OCI-LY1 (cell line): ENCODE results near the gene FAM151A.

Source experiments
- H2AFZ ChIP-seq: fragments of 200-600 bp; sonication (generic), shearing (Covaris generic); 2 replicates; pipeline ENCODE4 v1.6.0; 2014; ENCODE audit warnings: antibody characterized with exemption, mild to moderate bottlenecking, low read length
- H3F3A ChIP-seq: fragments of 200-600 bp; sonication (generic), shearing (Covaris generic); 2 replicates; pipeline ENCODE4 v1.6.0; 2014; ENCODE audit warnings: mild to moderate bottlenecking, antibody characterized with exemption, low read length, moderate library complexity; ENCODE audit not compliant: insufficient read depth
- H3K27ac ChIP-seq: fragments of 200-600 bp; sonication (generic); 2 replicates; pipeline ENCODE4 v1.5.1; 2014; ENCODE audit warnings: low read length, mixed run types, mild to moderate bottlenecking, low read depth; ENCODE audit not compliant: poor library complexity, severe bottlenecking
- H3K27me3 ChIP-seq: fragments of 200-600 bp; sonication (generic); 2 replicates; pipeline ENCODE4 v1.6.0; 2014; ENCODE audit warnings: antibody characterized with exemption, mild to moderate bottlenecking, low read length, moderate library complexity; ENCODE audit not compliant: insufficient read depth
- H3K36me3 ChIP-seq: fragments of 200-600 bp; sonication (generic); 2 replicates; pipeline ENCODE4 v1.6.1; 2014; ENCODE audit warnings: mild to moderate bottlenecking, antibody characterized with exemption, low read length, moderate library complexity, mixed read lengths; ENCODE audit not compliant: insufficient read depth
- H3K4me1 ChIP-seq: fragments of 200-600 bp; sonication (generic); 2 replicates; pipeline ENCODE4 v1.5.1; 2014; ENCODE audit warnings: mild to moderate bottlenecking, low read length, moderate library complexity; ENCODE audit not compliant: insufficient read depth, severe bottlenecking
- H3K4me2 ChIP-seq: fragments of 200-600 bp; sonication (generic), shearing (Covaris generic); 2 replicates; pipeline ENCODE4 v1.6.1; 2014; ENCODE audit warnings: low read length
- H3K4me3 ChIP-seq: fragments of 200-600 bp; sonication (generic); 2 replicates; pipeline ENCODE4 v1.5.1; 2014; ENCODE audit warnings: low read length, low read depth, mild to moderate bottlenecking, mixed read lengths; ENCODE audit not compliant: poor library complexity, severe bottlenecking
- H3K79me2 ChIP-seq: fragments of 200-600 bp; shearing (Covaris generic); 2 replicates; pipeline ENCODE4 v1.6.1; 2016; ENCODE audit warnings: mixed run types, low read length, mixed read lengths; ENCODE audit not compliant: insufficient read depth
- H3K9ac ChIP-seq: fragments of 200-600 bp; sonication (generic), shearing (Covaris generic); 2 replicates; pipeline ENCODE4 v1.6.1; 2014; ENCODE audit warnings: mild to moderate bottlenecking, low read length, mixed read lengths
- H3K9me2 ChIP-seq: fragments of 200-600 bp; sonication (generic), shearing (Covaris generic); 2 replicates; pipeline ENCODE4 v1.6.1; 2014; ENCODE audit warnings: low read depth, mild to moderate bottlenecking, low read length, mixed read lengths
- H3K9me3 ChIP-seq: fragments of 200-600 bp; shearing (Covaris generic); 2 replicates; pipeline ENCODE4 v1.6.1; 2014; ENCODE audit warnings: low read length, mixed read lengths
- H4K20me1 ChIP-seq: fragments of 200-600 bp; sonication (generic), shearing (Covaris generic); 2 replicates; pipeline ENCODE4 v1.6.0; 2016; ENCODE audit warnings: mild to moderate bottlenecking, low read length; ENCODE audit not compliant: insufficient read depth
- EZH2 ChIP-seq: fragments of 200-600 bp; sonication (generic), shearing (Covaris generic); IDR thresholded peaks from 2 replicates; pipeline ENCODE4 v1.8.0; 2017; ENCODE audit warnings: borderline replicate concordance, mixed run types, mild to moderate bottlenecking, antibody characterized with exemption, low read length, moderate library complexity, mixed read lengths
- TF ChIP-seq, protein P1 (sequence below): fragments of 200-600 bp; sonication (generic), shearing (Covaris generic); IDR thresholded peaks from 2 replicates; pipeline ENCODE4 v1.5.1; 2017; ENCODE audit warnings: mild to moderate bottlenecking, antibody characterized with exemption, low read length, moderate library complexity, mixed read lengths

The FAM151A gene

DNA sequence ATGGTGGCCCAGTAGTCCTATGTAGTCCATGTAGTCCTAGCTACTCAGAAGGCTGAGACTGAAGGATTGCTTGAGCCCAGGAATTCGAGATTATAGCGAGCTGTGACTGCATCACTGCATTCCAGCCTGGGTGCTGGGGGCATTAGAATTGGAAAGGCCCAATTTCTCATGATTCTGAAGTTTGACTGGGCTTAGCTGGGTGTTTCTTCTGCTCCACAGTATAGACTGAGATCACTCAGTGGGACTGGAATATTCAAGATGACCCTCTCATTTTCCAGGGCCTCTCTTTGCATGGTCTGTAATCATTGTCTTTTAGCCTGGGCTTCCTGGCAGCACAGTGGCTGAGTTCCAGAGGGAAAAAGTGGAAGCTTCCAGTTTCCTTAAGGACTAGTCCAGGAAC lies 44.5 kb upstream of the FAM151A start:
- no peaks in the 10 kb centered on the region for H3K79me2 ChIP-seq
- H2AFZ ChIP-seq: no peak overlapping the region
- TF ChIP-seq EZH2: no peak
- TF ChIP-seq, protein P1, sequence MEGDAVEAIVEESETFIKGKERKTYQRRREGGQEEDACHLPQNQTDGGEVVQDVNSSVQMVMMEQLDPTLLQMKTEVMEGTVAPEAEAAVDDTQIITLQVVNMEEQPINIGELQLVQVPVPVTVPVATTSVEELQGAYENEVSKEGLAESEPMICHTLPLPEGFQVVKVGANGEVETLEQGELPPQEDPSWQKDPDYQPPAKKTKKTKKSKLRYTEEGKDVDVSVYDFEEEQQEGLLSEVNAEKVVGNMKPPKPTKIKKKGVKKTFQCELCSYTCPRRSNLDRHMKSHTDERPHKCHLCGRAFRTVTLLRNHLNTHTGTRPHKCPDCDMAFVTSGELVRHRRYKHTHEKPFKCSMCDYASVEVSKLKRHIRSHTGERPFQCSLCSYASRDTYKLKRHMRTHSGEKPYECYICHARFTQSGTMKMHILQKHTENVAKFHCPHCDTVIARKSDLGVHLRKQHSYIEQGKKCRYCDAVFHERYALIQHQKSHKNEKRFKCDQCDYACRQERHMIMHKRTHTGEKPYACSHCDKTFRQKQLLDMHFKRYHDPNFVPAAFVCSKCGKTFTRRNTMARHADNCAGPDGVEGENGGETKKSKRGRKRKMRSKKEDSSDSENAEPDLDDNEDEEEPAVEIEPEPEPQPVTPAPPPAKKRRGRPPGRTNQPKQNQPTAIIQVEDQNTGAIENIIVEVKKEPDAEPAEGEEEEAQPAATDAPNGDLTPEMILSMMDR: no peak
- H3K4me2 ChIP-seq: no peak overlapping the region
- no peaks in the 10 kb centered on the region for H3F3A ChIP-seq
- H3K4me3 ChIP-seq: no peak overlapping the region
- H3K4me1 ChIP-seq: no peaks in the 10 kb centered on the region
- no peak overlapping the region for H3K9ac ChIP-seq
- H3K9me3 ChIP-seq: no peaks in the 10 kb centered on the region
- H3K27ac ChIP-seq: no peak overlapping the region
- H3K27me3 ChIP-seq: no peaks in the 10 kb centered on the region
- no peaks in the 10 kb centered on the region for H3K9me2 ChIP-seq
- no peaks in the 10 kb centered on the region for H4K20me1 ChIP-seq
- no peaks in the 10 kb centered on the region for H3K36me3 ChIP-seq

DNA sequence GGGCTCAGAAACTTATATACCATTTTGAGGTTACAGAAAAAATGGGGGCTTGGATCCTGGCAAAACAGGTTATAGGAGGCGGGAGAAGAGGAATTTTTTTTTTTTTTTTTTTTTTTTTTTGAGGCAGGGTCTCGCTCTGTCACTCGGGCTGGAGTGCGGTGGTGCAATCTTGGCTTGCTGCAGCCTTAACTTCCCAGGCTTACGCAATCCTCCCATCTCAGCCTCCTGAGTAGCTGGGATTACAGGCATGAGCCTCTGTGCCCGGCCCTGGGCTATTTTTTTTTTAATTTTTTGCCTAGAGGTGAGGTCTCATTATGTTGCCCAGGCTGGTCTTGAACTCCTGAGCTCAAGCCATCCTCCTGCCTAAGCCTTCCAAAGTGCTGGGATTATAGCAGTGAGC lies 43.0 kb upstream of the FAM151A start:
- no peaks in the 10 kb centered on the region for H3K9me3 ChIP-seq
- no peaks in the 10 kb centered on the region for H3K4me1 ChIP-seq

DNA sequence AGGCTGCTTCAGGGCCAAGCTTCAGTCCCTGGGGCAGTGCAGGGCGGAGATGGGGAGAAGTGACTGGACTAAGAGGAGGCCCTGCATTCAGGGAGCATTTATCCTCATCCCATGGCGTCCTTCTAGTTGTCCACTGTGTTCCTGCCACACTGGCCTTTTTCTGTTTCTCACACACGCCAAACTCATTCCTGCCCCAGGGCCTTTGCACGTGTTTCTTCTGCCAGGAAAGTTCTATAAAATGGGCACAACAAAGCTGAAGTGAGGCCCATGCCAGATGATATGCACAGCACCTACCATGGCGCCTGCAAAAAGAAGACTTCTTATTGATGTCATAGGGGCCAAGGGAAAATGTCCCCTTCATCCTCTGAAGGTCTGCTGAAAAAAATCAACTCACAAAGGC lies 42.5 kb upstream of the FAM151A start:
- H3K79me2 ChIP-seq: no peaks in the 10 kb centered on the region
- H3F3A ChIP-seq: no peaks in the 10 kb centered on the region
- H3K36me3 ChIP-seq: no peaks in the 10 kb centered on the region
- no peak overlapping the region for H3K27ac ChIP-seq
- H3K9ac ChIP-seq: no peak overlapping the region
- no peak overlapping the region for H3K4me2 ChIP-seq
- no peak for TF ChIP-seq EZH2
- TF ChIP-seq, protein P1: no peak
- no peaks in the 10 kb centered on the region for H3K4me1 ChIP-seq
- no peaks in the 10 kb centered on the region for H3K27me3 ChIP-seq
- no peaks in the 10 kb centered on the region for H3K9me2 ChIP-seq
- H3K4me3 ChIP-seq: no peak overlapping the region
- H2AFZ ChIP-seq: no peak overlapping the region
- H4K20me1 ChIP-seq: no peaks in the 10 kb centered on the region
- H3K9me3 ChIP-seq: no peaks in the 10 kb centered on the region

More for the DNA sequence above, 43.0 kb upstream of the FAM151A start:
- Histone ChIP-seq H3K4me2 (no peak overlapping the region), H3K9ac (no peak overlapping the region), H2AFZ (no peak overlapping the region), H3K27me3 (no peaks in the 10 kb centered on the region), H3K4me3 (no peak overlapping the region), H3K79me2 (no peaks in the 10 kb centered on the region), H3K36me3 (no peaks in the 10 kb centered on the region), H3F3A (no peaks in the 10 kb centered on the region), H3K9me2 (no peaks in the 10 kb centered on the region), H3K27ac (no peak overlapping the region), H4K20me1 (no peaks in the 10 kb centered on the region)
- no peak for TF ChIP-seq EZH2
- TF ChIP-seq, protein P1: no peak
